GM12873 (cell line): ENCODE data around the gene TMEM205.

Experiments used
- CTCF ChIP-seq: IDR thresholded peaks from 2 replicates; pipeline ENCODE4 v1.5.1; 2012; ENCODE audit warnings: low read depth, mild to moderate bottlenecking, moderate library complexity, low read length, control low read depth; ENCODE audit not compliant: insufficient read depth; ENCODE audit errors: missing control alignments

TMEM205 gene

GRCh38 chr19:11335449-11336146 lies 10.5 kb downstream of the TMEM205 start:
- no peak for TF ChIP-seq CTCF

- TF ChIP-seq CTCF, result no peak
These were observed 13.2 kb downstream of the TMEM205 start for GRCh38 chr19:11332822-11333221.

GRCh38 chr19:11331502-11331901 lies 14.6 kb downstream of the TMEM205 start:
- TF ChIP-seq CTCF, result no peak

- TF ChIP-seq CTCF, result no peak
These were observed 15.9 kb downstream of the TMEM205 start for GRCh38 chr19:11330127-11330526.

- TF ChIP-seq CTCF, result no peak
These were observed 20.5 kb downstream of the TMEM205 start for GRCh38 chr19:11325544-11325943.

GRCh38 chr19:11324748-11325389 lies 21.2 kb downstream of the TMEM205 start:
- no peak for TF ChIP-seq CTCF

GRCh38 chr19:11324079-11324661 lies 21.9 kb downstream of the TMEM205 start:
- TF ChIP-seq CTCF, result no peak
